Endothelial cell of umbilical vein (primary cell): ENCODE results near the gene HIC2. TPM values are rescaled to one million over a fixed set of nuclear protein-coding genes. Genes with fewer than 3 reads are reported as not detected.
A peak's percentile ranks its signal among the peaks of the same experiment; 100 is the strongest.

Experiments
- BruUV-seq: library from RNA; stranded (reverse); fragments of 400-500 nt; replicated peaks from 2 replicates; lab custom pipeline; 2021; lab: Mats Ljungman, UMichigan
- CTCF ChIA-PET: fragments of 300-600, 350-600 bp; sonication (Branson Sonifier 250); formaldehyde crosslinking; loops from one replicate; lab custom pipeline; 2021; ENCODE audit warnings: antibody characterized with exemption, inconsistent platforms; lab: Charles Lee
- POLR2A ChIA-PET: fragments of 300-600, 350-600 bp; sonication (Branson Sonifier 250); formaldehyde crosslinking; loops from one replicate; lab custom pipeline; 2021; ENCODE audit warnings: antibody characterized with exemption, inconsistent platforms; lab: Charles Lee
- DNase-seq: peaks from one replicate; pipeline ENCODE4 v3.0.0-alpha.2; 2011; ENCODE audit warnings: low read depth, low spot score
- FAIRE-seq: peaks from 2 replicates; lab custom pipeline; 2011; peaks lifted over from hg19 to GRCh38; lab: Jason Lieb, UNC
- H2AFZ ChIP-seq: 2 replicates; pipeline ENCODE4 v1.6.0; 2012; ENCODE audit warnings: low read depth, low read length, control low read depth, inconsistent platforms
- H3K27ac ChIP-seq: 2 replicates; pipeline ENCODE4 v1.5.1; 2011; ENCODE audit warnings: low read depth, mild to moderate bottlenecking, control low read depth, low read length, moderate library complexity; ENCODE audit not compliant: insufficient read depth
- H3K27me3 ChIP-seq, 2 experiments: 2 replicates each; pipeline versions ENCODE4 v1.6.0 to v1.6.1; 2011; ENCODE audit warnings: low read length in 2 of 2, mixed read lengths in 1 of 2; ENCODE audit not compliant: control insufficient read depth in 2 of 2, insufficient read depth in 2 of 2
- H3K36me3 ChIP-seq, 2 experiments: 2 replicates in 1 of 2; 3 replicates in 1 of 2; pipeline ENCODE4 v1.5.1; 2011; ENCODE audit warnings: low read length in 2 of 2, mild to moderate bottlenecking in 1 of 2, moderate library complexity in 1 of 2; ENCODE audit not compliant: control insufficient read depth in 2 of 2, insufficient read depth in 2 of 2; ENCODE audit errors: extremely low read depth in 1 of 2
- H3K4me1 ChIP-seq: 3 replicates; pipeline ENCODE4 v1.5.1; 2011; ENCODE audit warnings: mild to moderate bottlenecking, low read length; ENCODE audit not compliant: control insufficient read depth, insufficient read depth; ENCODE audit errors: extremely low read depth
- H3K4me2 ChIP-seq: 2 replicates; pipeline ENCODE4 v1.6.1; 2011; ENCODE audit warnings: low read length, control low read depth, mixed read lengths; ENCODE audit not compliant: insufficient read depth
- H3K4me3 ChIP-seq, 3 experiments: fragments of 200-600 bp in 1 of 3; sonication (generic), shearing (Covaris generic) in 1 of 3; replicated peaks in 1 of 3; 2 replicates each; pipeline ENCODE4 v1.5.1; 2011 to 2016; ENCODE audit warnings: control low read depth in 3 of 3, low read length in 3 of 3, mild to moderate bottlenecking in 2 of 3, inconsistent platforms in 1 of 3, low read depth in 1 of 3, moderate library complexity in 1 of 3; ENCODE audit not compliant: insufficient read depth in 1 of 3
- H3K79me2 ChIP-seq: 2 replicates; pipeline ENCODE4 v1.6.0; 2012; ENCODE audit warnings: low read length, inconsistent platforms; ENCODE audit not compliant: control insufficient read depth, insufficient read depth
- H3K9ac ChIP-seq: replicated peaks from 2 replicates; pipeline ENCODE3; 2011; ENCODE audit warnings: low read length, control low read depth; ENCODE audit not compliant: insufficient read depth; ENCODE audit errors: extremely low read depth
- H3K9me1 ChIP-seq: replicated peaks from 3 replicates; pipeline ENCODE4 v1.6.0; 2011; ENCODE audit warnings: mild to moderate bottlenecking, low read length; ENCODE audit not compliant: control insufficient read depth, insufficient read depth; ENCODE audit errors: extremely low read depth
- H3K9me3 ChIP-seq: replicated peaks from 2 replicates; pipeline ENCODE4 v1.5.1; 2012; ENCODE audit warnings: low read length, inconsistent platforms; ENCODE audit not compliant: control insufficient read depth, insufficient read depth
- H4K20me1 ChIP-seq: replicated peaks from 2 replicates; pipeline ENCODE3; 2011; ENCODE audit warnings: mild to moderate bottlenecking, low read length; ENCODE audit not compliant: control insufficient read depth, insufficient read depth; ENCODE audit errors: extremely low read depth
- CTCF ChIP-seq, 2 donors: IDR thresholded peaks; 1 replicate in 1 of 2; 2 replicates in 1 of 2; pipeline ENCODE4 v1.5.1; 2011; ENCODE audit warnings: low read length in 2 of 2, mild to moderate bottlenecking in 2 of 2, moderate library complexity in 2 of 2, control low read depth in 1 of 2, inconsistent platforms in 1 of 2, low read depth in 1 of 2; ENCODE audit not compliant: insufficient read depth in 1 of 2; ENCODE audit errors: extremely low read depth in 1 of 2
- EZH2 ChIP-seq: IDR thresholded peaks from 2 replicates; pipeline ENCODE4 v1.6.1; 2012; ENCODE audit warnings: borderline replicate concordance, low read depth, mild to moderate bottlenecking, moderate library complexity, low read length, inconsistent platforms; ENCODE audit not compliant: severe bottlenecking
- POLR2A ChIP-seq: IDR thresholded peaks from 2 replicates; pipeline ENCODE4 v1.6.1; 2012; ENCODE audit warnings: low read depth, mild to moderate bottlenecking, control low read depth, low read length
- POLR2AphosphoS5 ChIP-seq: IDR thresholded peaks from 2 replicates; pipeline ENCODE4 v1.6.1; 2012; ENCODE audit warnings: low read depth, mild to moderate bottlenecking, control low read depth, low read length, moderate library complexity; ENCODE audit not compliant: insufficient read depth
- dilution Hi-C: fragments of 300-500 bp; cut with MboI; formaldehyde crosslinking; loops from one replicate; pipeline ENCODE4 v1.15.0; 2019; ENCODE audit warnings: low sequenced_read_pairs; ENCODE audit not compliant: extremely low pct_ligation_motif_present
- intact Hi-C: fragments of 100-400 bp; cut with micrococcal nuclease; formaldehyde crosslinking; loops from one replicate; pipeline ENCODE4 v1.10.0; 2022
- polyA plus RNA-seq, 4 experiments: library from polyadenylated mRNA; depleted of rRNA in 3 of 4; stranded (reverse) in 3 of 4; unstranded in 1 of 4; fragments of >200 nt; gene quantifications; 2 replicates each; pipeline versions ENCODE4 v1.2.1 to v1.2.3, GENCODE V29; 2011 to 2012; ENCODE audit warnings: missing spikeins in 1 of 4
- total RNA-seq: library from RNA; stranded (reverse); gene quantifications from 2 replicates; pipeline ENCODE4 v1.2.3, GENCODE V29; 2021

HIC2 gene
- total and polyA plus RNA-seq, 2 donors (not counting 3 experiments of a cell fraction or from before 2014, with no cell fraction given): 1.9 to 4.9 TPM

GRCh38 chr22:21446827-21447690, 29.9 kb downstream of the HIC2 start:
- peaks cover 0 to 9% of the 10 kb centered on the region in 2 experiments for H3K36me3 ChIP-seq
- no peak for TF ChIP-seq EZH2
- no peak for TF ChIP-seq POLR2A
- H3K9me1 ChIP-seq: no peaks in the 10 kb centered on the region
- H3K27me3 ChIP-seq: no peaks in the 10 kb centered on the region
- BruUV-seq: no TSS peak
- DNase-seq: no peak
- CTCF ChIA-PET: no interaction called here
- intact Hi-C loops (no loop called here), dilution Hi-C loops (no loop called here)
- FAIRE-seq: no peak
- H3K4me2 ChIP-seq: no peak overlapping the region
- H3K79me2 ChIP-seq: no peaks in the 10 kb centered on the region
- H2AFZ ChIP-seq: no peak overlapping the region
- no peaks in the 10 kb centered on the region for H4K20me1 ChIP-seq
- POLR2A ChIA-PET: no interaction called here
- no peaks in the 10 kb centered on the region for H3K9me3 ChIP-seq
- no peak overlapping the region for H3K27ac ChIP-seq
- no peaks in the 10 kb centered on the region for H3K4me1 ChIP-seq
- no peak overlapping the region for H3K9ac ChIP-seq
- no peak overlapping the region for H3K4me3 ChIP-seq

GRCh38 chr22:21447694-21448402, 30.7 kb downstream of the HIC2 start:
- Histone ChIP-seq H4K20me1 (no peaks in the 10 kb centered on the region), H2AFZ (no peak overlapping the region), H3K27ac (no peak overlapping the region), H3K4me1 (no peaks in the 10 kb centered on the region), H3K9me1 (no peaks in the 10 kb centered on the region), H3K36me3 (peaks cover 0 to 9% of the 10 kb centered on the region in 2 experiments), H3K9ac (no peak overlapping the region), H3K9me3 (no peaks in the 10 kb centered on the region), H3K4me3 (no peak overlapping the region), H3K4me2 (no peak overlapping the region), H3K79me2 (no peaks in the 10 kb centered on the region), H3K27me3 (no peaks in the 10 kb centered on the region)
- ChIA-PET CTCF (no interaction called here), POLR2A (no interaction called here)
- dilution Hi-C loops (no loop called here), intact Hi-C loops (no loop called here)
- FAIRE-seq: no peak
- DNase-seq: no peak
- BruUV-seq: no TSS peak
- TF ChIP-seq CTCF (IDR thresholded peaks at IDR 0.05; ENCODE audit: extremely low read depth in 1 of 2, insufficient read depth in 1 of 2, low read depth in 1 of 2, low read length in 2 of 2) (peak in 1 of 2 donors; percentile 26), POLR2AphosphoS5 (no peak)
